ENCODE data around the gene RIC1. TPM values are rescaled to one million over a fixed set of nuclear protein-coding genes. Genes with fewer than 3 reads are reported as not detected.

RIC1 gene
- total and polyA plus RNA-seq, 2 of the 4 experiments (the other 2 are of a cell fraction): 28.8 to 76.9 TPM

DNA sequence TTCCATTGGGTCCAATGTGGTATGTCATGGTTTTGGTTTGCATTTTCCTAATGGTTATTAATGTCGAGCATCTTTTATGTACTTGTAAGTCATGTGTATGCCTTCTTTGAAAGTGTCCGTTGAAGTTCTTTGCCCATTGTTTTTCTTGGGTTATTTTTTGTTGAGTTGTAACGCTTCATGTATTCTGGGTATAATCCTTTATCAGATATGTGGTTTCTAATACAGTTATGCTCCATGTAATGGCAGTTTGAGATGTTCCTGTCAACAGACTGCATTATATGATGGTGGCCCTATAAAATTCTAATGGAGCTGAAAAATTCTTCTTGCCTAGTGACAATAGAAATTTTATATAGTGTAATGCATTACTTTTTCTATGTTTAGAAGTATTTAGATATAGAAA lies 17.2 kb downstream of the RIC1 start:
- no peak for TF ChIP-seq RAD21 (IDR thresholded peaks at IDR 0.05; ENCODE audit: low read length)
- no peak for TF ChIP-seq RCOR1 (IDR thresholded peaks at IDR 0.05; ENCODE audit: insufficient replicate concordance, low read length)
- TF ChIP-seq NFE2L2 (IDR thresholded peaks at IDR 0.05; ENCODE audit: low read depth, low read length): no peak
- TF ChIP-seq, protein P1, sequence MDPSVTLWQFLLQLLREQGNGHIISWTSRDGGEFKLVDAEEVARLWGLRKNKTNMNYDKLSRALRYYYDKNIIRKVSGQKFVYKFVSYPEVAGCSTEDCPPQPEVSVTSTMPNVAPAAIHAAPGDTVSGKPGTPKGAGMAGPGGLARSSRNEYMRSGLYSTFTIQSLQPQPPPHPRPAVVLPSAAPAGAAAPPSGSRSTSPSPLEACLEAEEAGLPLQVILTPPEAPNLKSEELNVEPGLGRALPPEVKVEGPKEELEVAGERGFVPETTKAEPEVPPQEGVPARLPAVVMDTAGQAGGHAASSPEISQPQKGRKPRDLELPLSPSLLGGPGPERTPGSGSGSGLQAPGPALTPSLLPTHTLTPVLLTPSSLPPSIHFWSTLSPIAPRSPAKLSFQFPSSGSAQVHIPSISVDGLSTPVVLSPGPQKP (IDR thresholded peaks at IDR 0.05; ENCODE audit: borderline replicate concordance, low read depth, low read length): no peak
- TF ChIP-seq MAFK (IDR thresholded peaks at IDR 0.05; ENCODE audit: low read depth, low read length): no peak
- no peak for TF ChIP-seq RFX5 (IDR thresholded peaks at IDR 0.05; ENCODE audit: low read depth, low read length)
- TF ChIP-seq CHD1 (IDR thresholded peaks at IDR 0.05; ENCODE audit: low read depth, low read length): no peak
- no peak for TF ChIP-seq SMC3 (IDR thresholded peaks at IDR 0.05; ENCODE audit: low read depth, low read length)
- H2AK5ac ChIP-seq (ENCODE audit: low read depth, low read length): no peak overlapping the region
- H3K9me1 ChIP-seq (ENCODE audit: insufficient read depth, low read length): peaks cover 20% of the 10 kb centered on the region
- peaks cover 3% of the 10 kb centered on the region; the same call in 1 of the 2 replicates for H3K36me3 ChIP-seq (ENCODE audit: control insufficient read depth, insufficient read depth, low read length)
- no TSS peak for BruUV-seq (replicated peaks)
- no peak overlapping the region for H2BK120ac ChIP-seq (ENCODE audit: low read depth, low read length)
- H2BK20ac ChIP-seq (ENCODE audit: low read depth, low read length): no peak overlapping the region
- H3K4ac ChIP-seq (ENCODE audit: low read depth, low read length): no peak overlapping the region
- POLR2A ChIA-PET (ENCODE audit: unreplicated experiment): no interaction called here
- peaks cover 22% of the 10 kb centered on the region for H3K4me1 ChIP-seq (ENCODE audit: control insufficient read depth, insufficient read depth, low read length)
- H3K23ac ChIP-seq (ENCODE audit: low read depth, low read length): no peak overlapping the region
- dilution Hi-C loops (cut with HindIII; ENCODE audit: low sequenced_read_pairs, unreplicated experiment) (no loop called here), in situ Hi-C loops (cut with MboI; ENCODE audit: low sequenced_read_pairs) (no loop called here), intact Hi-C loops (cut with micrococcal nuclease) (loop anchor here (10.0 kb wide), 1 partner anchor 49 kb away; no protein-coding TSS in a partner anchor)
- H4K8ac ChIP-seq (ENCODE audit: low read depth in 2 of 2, low read length in 2 of 2): no peak overlapping the region
- WGBS, 2 experiments (ENCODE audit: extremely low coverage in 2 of 2, insufficient read length in 1 of 2): no CpG with 5 or more reads among the region's 3 CpGs
- H3K27ac ChIP-seq (ENCODE audit: insufficient read depth, low read length): no peak overlapping the region
- H3K79me1 ChIP-seq (ENCODE audit: low read depth in 1 of 2, low read length in 2 of 2): peaks cover 0 to 59% of the 10 kb centered on the region in 2 experiments; a peak in 3 of 4 replicates
- no peak overlapping the region for H3K14ac ChIP-seq (replicated peaks; ENCODE audit: low read depth, low read length)
- H3K27me3 ChIP-seq (ENCODE audit: control insufficient read depth, insufficient read depth, low read length): no peaks in the 10 kb centered on the region
- peaks cover 90% of the 10 kb centered on the region for H4K20me1 ChIP-seq (ENCODE audit: insufficient read depth, low read length)
- no peak overlapping the region for H3K9ac ChIP-seq (ENCODE audit: low read depth, low read length)
- H2BK5ac ChIP-seq (ENCODE audit: low read depth, low read length, poor library complexity, severe bottlenecking): no peak overlapping the region
- H2AFZ ChIP-seq (replicated peaks; ENCODE audit: low read length, poor library complexity): no peak overlapping the region
- H4K5ac ChIP-seq (ENCODE audit: low read depth, low read length): no peak overlapping the region
- H3K4me2 ChIP-seq (ENCODE audit: low read depth, low read length): no peak overlapping the region
- CTCF ChIA-PET: no interaction called here
- H3K9me3 ChIP-seq (ENCODE audit: control insufficient read depth, insufficient read depth, low read length): no peaks in the 10 kb centered on the region; the same call in 1 of the 2 replicates
- H2AK9ac ChIP-seq (replicated peaks; ENCODE audit: low read depth, low read length, poor library complexity): no peak overlapping the region
- H3K4me3 ChIP-seq (ENCODE audit: insufficient read depth, low read depth, low read length): no peak overlapping the region
- H3K56ac ChIP-seq (ENCODE audit: extremely low read depth, insufficient read depth, low read length): no peak overlapping the region
- DNase-seq: no peak
- no peak overlapping the region for H2BK15ac ChIP-seq (ENCODE audit: low read depth, low read length)
- H4K91ac ChIP-seq (ENCODE audit: insufficient read depth, low read depth, low read length): no peak overlapping the region
- H3K18ac ChIP-seq (ENCODE audit: low read depth, low read length): no peak overlapping the region
- ATAC-seq (ENCODE audit: low read depth): no peak
